Endothelial cell (in vitro differentiated cells): Measurements from ENCODE around the gene SMAD7. TPM values are rescaled to one million over a fixed set of nuclear protein-coding genes. Genes with fewer than 3 reads are reported as not detected.

Experiments used
- DNase-seq: peaks from one replicate; pipeline ENCODE4 v3.0.0; 2021; ENCODE audit warnings: low spot score
- H3K27ac Mint-ChIP-seq: one replicate; pipeline ENCODE4 v1.8.0; 2021; ENCODE audit warnings: mixed read lengths, inconsistent platforms; ENCODE audit not compliant: unreplicated experiment
- H3K27me3 Mint-ChIP-seq: one replicate; pipeline ENCODE4 v1.8.0; 2021; ENCODE audit warnings: mild to moderate bottlenecking, moderate library complexity, mixed read lengths, inconsistent platforms; ENCODE audit not compliant: unreplicated experiment
- H3K36me3 Mint-ChIP-seq: one replicate; pipeline ENCODE4 v1.8.0; 2021; ENCODE audit warnings: mild to moderate bottlenecking, low read depth, mixed read lengths, inconsistent platforms; ENCODE audit not compliant: unreplicated experiment
- H3K4me1 Mint-ChIP-seq: one replicate; pipeline ENCODE4 v1.8.0; 2021; ENCODE audit warnings: mild to moderate bottlenecking, mixed read lengths, inconsistent platforms; ENCODE audit not compliant: unreplicated experiment
- H3K4me3 Mint-ChIP-seq: one replicate; pipeline ENCODE4 v1.8.0; 2021; ENCODE audit warnings: mild to moderate bottlenecking, mixed read lengths, inconsistent platforms; ENCODE audit not compliant: unreplicated experiment
- H3K9me3 Mint-ChIP-seq: one replicate; pipeline ENCODE4 v1.8.0; 2021; ENCODE audit warnings: mixed read lengths, inconsistent platforms; ENCODE audit not compliant: unreplicated experiment
- total RNA-seq: library from RNA; stranded (reverse); fragmentation: NEBNext Ultra II Directional; extraction: Animal tissue kit (Norgen Biotek cat#: 25700); gene quantifications from one replicate; pipeline ENCODE4 v1.2.1, GENCODE V29; 2021; ENCODE audit not compliant: unreplicated experiment
- TF ChIP-seq, protein P1 (sequence below): fragments of 200-600 bp; sonication (generic); IDR thresholded peaks from one replicate; pipeline ENCODE4 v1.5.0; 2021; ENCODE audit warnings: antibody characterized with exemption; ENCODE audit not compliant: unreplicated experiment

The SMAD7 gene
- total RNA-seq, 1 donor from 2014 or later = 30.1 TPM

DNA sequence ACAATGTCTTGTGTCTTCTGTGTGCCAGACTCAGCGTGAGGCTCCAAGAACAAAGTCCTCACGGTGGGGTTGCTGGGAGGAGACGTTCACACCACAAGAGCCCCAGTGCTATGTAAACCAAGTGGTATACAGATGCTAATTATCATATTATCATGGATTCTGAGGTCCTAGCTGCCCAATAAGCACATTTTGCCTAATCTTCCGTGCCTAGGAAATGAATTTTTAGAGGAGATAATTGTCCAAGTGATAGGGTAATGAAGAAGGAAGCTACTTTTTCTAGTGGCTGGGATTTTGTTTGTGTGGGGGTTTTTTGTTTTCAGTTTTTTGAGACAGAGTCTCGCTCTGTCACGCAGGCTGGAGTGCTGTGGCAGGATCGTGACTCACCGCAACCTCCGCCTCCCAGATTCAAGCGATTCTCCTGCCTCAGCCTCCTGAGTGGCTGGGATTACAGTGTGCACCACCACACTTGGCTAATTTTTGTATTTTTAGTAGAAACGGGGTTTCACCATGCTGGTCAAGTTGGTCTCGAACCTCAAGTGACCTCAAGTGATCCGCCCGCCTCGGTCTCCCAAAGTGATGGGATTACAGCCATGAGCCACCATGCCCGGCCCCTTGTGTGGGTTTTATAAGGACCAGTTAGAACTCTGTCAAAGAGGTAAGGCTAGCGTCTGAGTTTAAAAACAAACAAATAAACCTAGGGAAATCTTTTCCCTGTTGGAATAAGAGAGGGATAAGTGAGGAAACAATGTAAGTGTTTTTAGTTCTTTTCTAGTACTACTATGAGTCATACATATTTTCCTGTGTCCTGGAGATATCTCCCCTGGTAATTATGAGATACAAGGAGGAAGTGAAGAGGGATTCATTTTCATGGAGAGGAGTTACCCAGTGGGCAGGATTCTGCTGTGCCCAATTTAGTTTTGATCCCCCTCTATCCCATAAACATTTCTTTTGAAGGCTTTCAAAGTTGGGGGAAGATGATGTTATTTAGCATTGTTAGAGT, 9.5 kb upstream of the SMAD7 start:
- TF ChIP-seq, protein P1, sequence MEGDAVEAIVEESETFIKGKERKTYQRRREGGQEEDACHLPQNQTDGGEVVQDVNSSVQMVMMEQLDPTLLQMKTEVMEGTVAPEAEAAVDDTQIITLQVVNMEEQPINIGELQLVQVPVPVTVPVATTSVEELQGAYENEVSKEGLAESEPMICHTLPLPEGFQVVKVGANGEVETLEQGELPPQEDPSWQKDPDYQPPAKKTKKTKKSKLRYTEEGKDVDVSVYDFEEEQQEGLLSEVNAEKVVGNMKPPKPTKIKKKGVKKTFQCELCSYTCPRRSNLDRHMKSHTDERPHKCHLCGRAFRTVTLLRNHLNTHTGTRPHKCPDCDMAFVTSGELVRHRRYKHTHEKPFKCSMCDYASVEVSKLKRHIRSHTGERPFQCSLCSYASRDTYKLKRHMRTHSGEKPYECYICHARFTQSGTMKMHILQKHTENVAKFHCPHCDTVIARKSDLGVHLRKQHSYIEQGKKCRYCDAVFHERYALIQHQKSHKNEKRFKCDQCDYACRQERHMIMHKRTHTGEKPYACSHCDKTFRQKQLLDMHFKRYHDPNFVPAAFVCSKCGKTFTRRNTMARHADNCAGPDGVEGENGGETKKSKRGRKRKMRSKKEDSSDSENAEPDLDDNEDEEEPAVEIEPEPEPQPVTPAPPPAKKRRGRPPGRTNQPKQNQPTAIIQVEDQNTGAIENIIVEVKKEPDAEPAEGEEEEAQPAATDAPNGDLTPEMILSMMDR = no peak
- DNase-seq = no peak
- H3K27me3 Mint-ChIP-seq = peaks cover 3% of the 10 kb centered on the region
- H3K4me3 Mint-ChIP-seq = no peak overlapping the region
- H3K36me3 Mint-ChIP-seq = no peaks in the 10 kb centered on the region
- no peak overlapping the region for H3K27ac Mint-ChIP-seq
- no peaks in the 10 kb centered on the region for H3K9me3 Mint-ChIP-seq
- peaks cover 20% of the 10 kb centered on the region for H3K4me1 Mint-ChIP-seq

DNA sequence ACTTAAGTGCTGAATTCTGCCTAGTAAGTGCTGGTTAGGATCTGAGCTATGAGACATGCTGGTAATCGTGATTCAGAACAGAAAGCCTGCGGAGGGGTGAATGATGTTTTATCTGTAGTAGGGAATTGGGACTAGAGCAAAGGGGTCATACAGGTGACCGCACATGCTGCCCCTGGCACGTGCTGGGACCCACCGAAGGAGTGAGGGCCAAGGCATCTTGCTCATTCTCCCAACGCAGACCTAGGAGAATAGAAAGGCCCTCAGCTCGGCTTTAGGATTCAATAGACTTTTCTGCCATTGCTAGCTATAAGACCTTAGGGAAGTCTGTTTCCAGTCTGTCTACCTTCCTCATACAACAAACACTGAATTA, 8.8 kb upstream of the SMAD7 start:
- no peaks in the 10 kb centered on the region for H3K36me3 Mint-ChIP-seq
- no peak overlapping the region for H3K4me3 Mint-ChIP-seq
- H3K27me3 Mint-ChIP-seq = peaks cover 3% of the 10 kb centered on the region
- no peak overlapping the region for H3K27ac Mint-ChIP-seq
- no peak for DNase-seq
- no peaks in the 10 kb centered on the region for H3K9me3 Mint-ChIP-seq
- peaks cover 22% of the 10 kb centered on the region for H3K4me1 Mint-ChIP-seq
- TF ChIP-seq, protein P1 = no peak

DNA sequence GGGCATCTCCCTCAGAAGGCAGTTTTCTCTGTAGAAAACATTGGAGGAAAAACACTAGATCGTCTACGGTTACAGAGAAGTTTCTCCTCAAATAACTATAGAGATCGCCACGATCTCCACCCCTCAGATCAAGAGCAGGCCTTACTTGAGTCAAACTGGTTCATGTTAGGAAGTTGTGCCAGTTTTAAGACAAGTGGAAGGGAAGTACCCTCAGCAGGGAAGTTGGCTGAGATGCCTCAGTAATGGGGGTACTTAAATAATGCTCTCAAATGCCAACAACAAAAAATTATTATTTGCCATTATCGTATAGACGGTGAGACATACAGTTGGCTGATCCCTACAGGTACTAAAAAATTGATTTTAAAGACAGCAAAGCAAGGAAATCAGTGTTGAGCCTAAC, 8.2 kb upstream of the SMAD7 start:
- H3K9me3 Mint-ChIP-seq = no peaks in the 10 kb centered on the region
- TF ChIP-seq, protein P1 = no peak
- no peaks in the 10 kb centered on the region for H3K36me3 Mint-ChIP-seq
- H3K27ac Mint-ChIP-seq = no peak overlapping the region
- H3K4me1 Mint-ChIP-seq = peaks cover 22% of the 10 kb centered on the region
- DNase-seq = no peak
- H3K27me3 Mint-ChIP-seq = peaks cover 2% of the 10 kb centered on the region
- H3K4me3 Mint-ChIP-seq = no peak overlapping the region

DNA sequence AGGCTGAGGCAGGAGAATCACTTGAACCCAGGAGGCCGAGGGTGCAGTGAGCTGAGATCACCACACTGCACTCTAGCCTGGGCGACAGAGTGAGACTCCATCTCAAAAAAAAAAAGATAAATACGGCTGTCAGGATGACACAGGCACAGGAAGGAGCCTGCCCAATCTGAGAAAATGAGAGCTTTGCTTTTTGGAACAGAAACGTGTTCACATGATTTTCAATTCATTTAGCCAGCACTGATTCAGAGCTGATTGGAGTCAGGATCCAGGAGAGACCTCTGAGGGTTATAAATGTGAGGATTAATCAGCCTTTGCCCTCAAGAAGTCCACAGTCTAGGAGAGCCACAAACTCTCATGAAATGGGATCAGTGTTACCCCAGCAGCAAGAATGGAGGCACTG, 6.9 kb upstream of the SMAD7 start:
- no peak overlapping the region for H3K27ac Mint-ChIP-seq

More for the DNA sequence above, 6.9 kb upstream of the SMAD7 start:
- TF ChIP-seq, protein P1 = no peak
- Mint-ChIP-seq H3K27me3 (no peaks in the 10 kb centered on the region), H3K4me3 (no peak overlapping the region), H3K4me1 (peaks cover 22% of the 10 kb centered on the region), H3K9me3 (no peaks in the 10 kb centered on the region), H3K36me3 (no peaks in the 10 kb centered on the region)
- DNase-seq = no peak
